SK-N-MC (cell line): ENCODE results near the gene CWC27.

Experiments
- EZH2 ChIP-seq: fragments of 200-600 bp; sonication (generic); IDR thresholded peaks from one replicate; pipeline ENCODE4 v1.6.1; 2017; ENCODE audit warnings: antibody characterized with exemption
- FOXP2 ChIP-seq: optimal IDR thresholded peaks from 2 replicates; pipeline ENCODE3; 2011; ENCODE audit warnings: mild to moderate bottlenecking, moderate library complexity; ENCODE audit not compliant: insufficient read depth; ENCODE audit errors: extremely low read length, control extremely low read depth
- POLR2AphosphoS5 ChIP-seq: IDR thresholded peaks from 2 replicates; pipeline ENCODE4 v1.6.1; 2012; ENCODE audit warnings: mild to moderate bottlenecking, low read depth, low read length, borderline replicate concordance

DNA sequence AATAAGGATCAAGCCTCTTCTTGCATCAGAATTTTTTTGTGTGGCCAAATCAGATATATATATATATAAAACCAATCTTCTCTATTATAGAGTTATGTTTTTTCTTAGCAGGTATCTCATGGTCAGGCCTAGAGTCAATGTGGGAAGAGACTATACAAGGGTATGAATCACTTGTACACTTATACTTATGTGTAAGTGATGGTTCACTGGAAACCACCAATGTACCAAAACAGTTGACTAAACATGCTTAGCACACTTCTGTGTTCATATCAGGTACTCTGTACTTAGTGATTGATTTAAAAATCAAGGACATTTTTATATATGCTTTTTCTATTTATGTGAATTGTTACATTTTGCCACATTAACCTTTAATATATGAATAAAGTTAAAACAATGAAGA, 92.6 kb downstream of the CWC27 start:
- no peak for TF ChIP-seq POLR2AphosphoS5
- TF ChIP-seq EZH2: no peak
- TF ChIP-seq FOXP2: no peak
